Liver (tissue), 9 donors: ENCODE data around the gene DCLK2. TPM values are rescaled to one million over a fixed set of nuclear protein-coding genes. Genes with fewer than 3 reads are reported as not detected.

Experiments
- DNase-seq: peaks from one replicate; pipeline ENCODE4 v3.0.0-alpha.2; 2017; ENCODE audit warnings: low spot score
- H3K27ac ChIP-seq, 2 donors: one replicate each; pipeline ENCODE4 v1.7.0; 2013; ENCODE audit warnings: inconsistent platforms in 2 of 2, low read length in 2 of 2, control low read depth in 1 of 2, low read depth in 1 of 2, mild to moderate bottlenecking in 1 of 2
- H3K27me3 ChIP-seq, 4 donors: one replicate each; pipeline versions ENCODE4 v1.6.1 to v1.7.0; 2013; ENCODE audit warnings: low read length in 3 of 4, inconsistent platforms in 1 of 4, mild to moderate bottlenecking in 1 of 4, moderate library complexity in 1 of 4; ENCODE audit not compliant: control insufficient read depth in 4 of 4, insufficient read depth in 4 of 4
- H3K36me3 ChIP-seq, 4 donors: one replicate each; pipeline versions ENCODE4 v1.6.1 to v1.7.0; 2013; ENCODE audit warnings: low read length in 3 of 4, mild to moderate bottlenecking in 3 of 4, low read depth in 1 of 4, moderate library complexity in 1 of 4; ENCODE audit not compliant: control insufficient read depth in 4 of 4, insufficient read depth in 3 of 4
- H3K4me1 ChIP-seq, 4 donors: one replicate each; pipeline versions ENCODE4 v1.6.1 to v1.7.0; 2013; ENCODE audit warnings: low read length in 3 of 4, mild to moderate bottlenecking in 3 of 4, moderate library complexity in 1 of 4; ENCODE audit not compliant: control insufficient read depth in 4 of 4, insufficient read depth in 4 of 4
- H3K4me3 ChIP-seq, 3 donors: one replicate each; pipeline versions ENCODE4 v1.6.1 to v1.7.0; 2013; ENCODE audit warnings: low read length in 3 of 3, control low read depth in 1 of 3, low read depth in 1 of 3, mild to moderate bottlenecking in 1 of 3
- H3K9ac ChIP-seq, 2 donors: one replicate each; pipeline ENCODE4 v1.7.0; 2013; ENCODE audit warnings: low read length in 2 of 2, mild to moderate bottlenecking in 2 of 2, moderate library complexity in 2 of 2, control low read depth in 1 of 2, low read depth in 1 of 2
- H3K9me3 ChIP-seq, 4 donors: one replicate each; pipeline versions ENCODE4 v1.6.1 to v1.7.0; 2013; ENCODE audit warnings: low read length in 3 of 4; ENCODE audit not compliant: control insufficient read depth in 4 of 4
- ATF3 ChIP-seq: IDR thresholded peaks from 2 replicates; pipeline ENCODE4 v1.6.1; 2016; ENCODE audit warnings: antibody characterized with exemption
- EGR1 ChIP-seq, 2 donors: IDR thresholded peaks; 2 replicates each; pipeline ENCODE4 v1.6.1; 2016 to 2018; ENCODE audit warnings: antibody characterized with exemption in 2 of 2, low read depth in 2 of 2
- FOXA1 ChIP-seq: IDR thresholded peaks from 2 replicates; pipeline ENCODE4 v1.6.1; 2016; ENCODE audit warnings: antibody characterized with exemption
- FOXA2 ChIP-seq: IDR thresholded peaks from 2 replicates; pipeline ENCODE4 v1.6.1; 2016; ENCODE audit warnings: antibody characterized with exemption
- GABPA ChIP-seq, 2 donors: IDR thresholded peaks in 1 of 2; conservative IDR thresholded peaks in 1 of 2; 2 replicates each; pipeline ENCODE4 v1.6.1; 2016; ENCODE audit warnings: antibody characterized with exemption in 2 of 2, mild to moderate bottlenecking in 1 of 2, moderate library complexity in 1 of 2
- HNF4A ChIP-seq, 2 donors: conservative IDR thresholded peaks; 2 replicates each; pipeline ENCODE4 v1.6.1; 2016; ENCODE audit warnings: antibody characterized with exemption in 2 of 2, mild to moderate bottlenecking in 2 of 2
- HNF4G ChIP-seq: IDR thresholded peaks from 2 replicates; pipeline ENCODE4 v1.6.1; 2016; ENCODE audit warnings: antibody characterized with exemption
- JUND ChIP-seq, 2 donors: IDR thresholded peaks; 2 replicates each; pipeline ENCODE4 v1.6.1; 2016; ENCODE audit warnings: antibody characterized with exemption in 2 of 2
- MAX ChIP-seq: IDR thresholded peaks from 2 replicates; pipeline ENCODE4 v1.6.1; 2016; ENCODE audit warnings: antibody characterized with exemption
- NR2F2 ChIP-seq: IDR thresholded peaks from 2 replicates; pipeline ENCODE4 v1.6.1; 2016; ENCODE audit warnings: antibody characterized with exemption
- RXRA ChIP-seq, 2 donors: IDR thresholded peaks; 2 replicates each; pipeline ENCODE4 v1.6.1; 2017 to 2018; ENCODE audit warnings: antibody characterized with exemption in 2 of 2, mild to moderate bottlenecking in 1 of 2
- SP1 ChIP-seq: IDR thresholded peaks from 2 replicates; pipeline ENCODE4 v1.6.1; 2018; ENCODE audit warnings: antibody characterized with exemption, mild to moderate bottlenecking
- YY1 ChIP-seq: IDR thresholded peaks from 2 replicates; pipeline ENCODE4 v1.6.1; 2016; ENCODE audit warnings: antibody characterized with exemption, mild to moderate bottlenecking
- WGBS: extraction: QIAGEN DNeasy Blood & Tissue Kit; methylation state at CpG from one replicate; pipeline ENCODE4 v1.1.7; 2013; 5-methylcytosine and 5-hydroxymethylcytosine counted together
- polyA plus RNA-seq, 2 donors: library from polyadenylated mRNA; stranded (reverse) in 1 of 2; unstranded in 1 of 2; fragments of 200-250 nt in 1 of 2; fragments of >200 nt in 1 of 2; fragmentation: Nextera tagmentation in 1 of 2; extraction: Ambion mirVana in 1 of 2; gene quantifications; one replicate each; pipeline versions ENCODE4 v1.2.1 to v1.2.3, GENCODE V29; 2013 to 2015
- total RNA-seq, 2 donors: library from RNA; depleted of rRNA; stranded (reverse); fragments of >200 nt; gene quantifications; one replicate each; pipeline ENCODE4 v1.2.3, GENCODE V29; 2014
- TF ChIP-seq, protein P1 (sequence below): IDR thresholded peaks from 2 replicates; pipeline ENCODE4 v1.6.1; 2016; ENCODE audit warnings: antibody characterized with exemption
- TF ChIP-seq, protein P2 (sequence below): fragments of 150-350 bp; IDR thresholded peaks from 2 replicates; pipeline ENCODE4 v1.5.1; 2017; ENCODE audit warnings: improper control_type of control experiment, low read depth, low read length; ENCODE audit not compliant: missing input control
- TF ChIP-seq, protein P3 (sequence below): IDR thresholded peaks from 2 replicates; pipeline ENCODE4 v1.6.1; 2016; ENCODE audit warnings: antibody characterized with exemption, mild to moderate bottlenecking
- donor health status: healthy.
- donor health status: healthy.
- donor health status: healthy.
- donor health status: healthy.
- donor health status: healthy.

The DCLK2 gene
- total and polyA plus RNA-seq, 4 donors = 0.14 to 1.7 (median 0.50) TPM

- Histone ChIP-seq H3K9me3 (peaks cover 0 to 5% (median 0%) of the 10 kb centered on the region in 4 donors), H3K27ac (no peak overlapping the region), H3K27me3 (peaks cover 0 to 2% (median 0%) of the 10 kb centered on the region in 4 donors), H3K4me1 (peaks cover 0 to 1% (median 0%) of the 10 kb centered on the region in 4 donors), H3K4me3 (no peak overlapping the region), H3K36me3 (no peaks in the 10 kb centered on the region), H3K9ac (no peak overlapping the region)
- DNase-seq = no peak
- TF ChIP-seq NR2F2 = no peak
- TF ChIP-seq HNF4G = no peak
- no peak for TF ChIP-seq MAX
- TF ChIP-seq, protein P1, sequence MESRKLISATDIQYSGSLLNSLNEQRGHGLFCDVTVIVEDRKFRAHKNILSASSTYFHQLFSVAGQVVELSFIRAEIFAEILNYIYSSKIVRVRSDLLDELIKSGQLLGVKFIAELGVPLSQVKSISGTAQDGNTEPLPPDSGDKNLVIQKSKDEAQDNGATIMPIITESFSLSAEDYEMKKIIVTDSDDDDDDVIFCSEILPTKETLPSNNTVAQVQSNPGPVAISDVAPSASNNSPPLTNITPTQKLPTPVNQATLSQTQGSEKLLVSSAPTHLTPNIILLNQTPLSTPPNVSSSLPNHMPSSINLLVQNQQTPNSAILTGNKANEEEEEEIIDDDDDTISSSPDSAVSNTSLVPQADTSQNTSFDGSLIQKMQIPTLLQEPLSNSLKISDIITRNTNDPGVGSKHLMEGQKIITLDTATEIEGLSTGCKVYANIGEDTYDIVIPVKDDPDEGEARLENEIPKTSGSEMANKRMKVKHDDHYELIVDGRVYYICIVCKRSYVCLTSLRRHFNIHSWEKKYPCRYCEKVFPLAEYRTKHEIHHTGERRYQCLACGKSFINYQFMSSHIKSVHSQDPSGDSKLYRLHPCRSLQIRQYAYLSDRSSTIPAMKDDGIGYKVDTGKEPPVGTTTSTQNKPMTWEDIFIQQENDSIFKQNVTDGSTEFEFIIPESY = no peak
- no peak for TF ChIP-seq JUND (IDR thresholded peaks at IDR 0.05)
- no peak for TF ChIP-seq GABPA (IDR thresholded peaks at IDR 0.05 in 1 of 2, conservative IDR thresholded peaks at IDR 0.05 in 1 of 2)
- TF ChIP-seq, protein P2, sequence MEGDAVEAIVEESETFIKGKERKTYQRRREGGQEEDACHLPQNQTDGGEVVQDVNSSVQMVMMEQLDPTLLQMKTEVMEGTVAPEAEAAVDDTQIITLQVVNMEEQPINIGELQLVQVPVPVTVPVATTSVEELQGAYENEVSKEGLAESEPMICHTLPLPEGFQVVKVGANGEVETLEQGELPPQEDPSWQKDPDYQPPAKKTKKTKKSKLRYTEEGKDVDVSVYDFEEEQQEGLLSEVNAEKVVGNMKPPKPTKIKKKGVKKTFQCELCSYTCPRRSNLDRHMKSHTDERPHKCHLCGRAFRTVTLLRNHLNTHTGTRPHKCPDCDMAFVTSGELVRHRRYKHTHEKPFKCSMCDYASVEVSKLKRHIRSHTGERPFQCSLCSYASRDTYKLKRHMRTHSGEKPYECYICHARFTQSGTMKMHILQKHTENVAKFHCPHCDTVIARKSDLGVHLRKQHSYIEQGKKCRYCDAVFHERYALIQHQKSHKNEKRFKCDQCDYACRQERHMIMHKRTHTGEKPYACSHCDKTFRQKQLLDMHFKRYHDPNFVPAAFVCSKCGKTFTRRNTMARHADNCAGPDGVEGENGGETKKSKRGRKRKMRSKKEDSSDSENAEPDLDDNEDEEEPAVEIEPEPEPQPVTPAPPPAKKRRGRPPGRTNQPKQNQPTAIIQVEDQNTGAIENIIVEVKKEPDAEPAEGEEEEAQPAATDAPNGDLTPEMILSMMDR = no peak
- no peak for TF ChIP-seq ATF3
- TF ChIP-seq SP1 = no peak
- TF ChIP-seq EGR1 (IDR thresholded peaks at IDR 0.05; ENCODE audit: low read depth in 2 of 2) = no peak
- TF ChIP-seq, protein P3, sequence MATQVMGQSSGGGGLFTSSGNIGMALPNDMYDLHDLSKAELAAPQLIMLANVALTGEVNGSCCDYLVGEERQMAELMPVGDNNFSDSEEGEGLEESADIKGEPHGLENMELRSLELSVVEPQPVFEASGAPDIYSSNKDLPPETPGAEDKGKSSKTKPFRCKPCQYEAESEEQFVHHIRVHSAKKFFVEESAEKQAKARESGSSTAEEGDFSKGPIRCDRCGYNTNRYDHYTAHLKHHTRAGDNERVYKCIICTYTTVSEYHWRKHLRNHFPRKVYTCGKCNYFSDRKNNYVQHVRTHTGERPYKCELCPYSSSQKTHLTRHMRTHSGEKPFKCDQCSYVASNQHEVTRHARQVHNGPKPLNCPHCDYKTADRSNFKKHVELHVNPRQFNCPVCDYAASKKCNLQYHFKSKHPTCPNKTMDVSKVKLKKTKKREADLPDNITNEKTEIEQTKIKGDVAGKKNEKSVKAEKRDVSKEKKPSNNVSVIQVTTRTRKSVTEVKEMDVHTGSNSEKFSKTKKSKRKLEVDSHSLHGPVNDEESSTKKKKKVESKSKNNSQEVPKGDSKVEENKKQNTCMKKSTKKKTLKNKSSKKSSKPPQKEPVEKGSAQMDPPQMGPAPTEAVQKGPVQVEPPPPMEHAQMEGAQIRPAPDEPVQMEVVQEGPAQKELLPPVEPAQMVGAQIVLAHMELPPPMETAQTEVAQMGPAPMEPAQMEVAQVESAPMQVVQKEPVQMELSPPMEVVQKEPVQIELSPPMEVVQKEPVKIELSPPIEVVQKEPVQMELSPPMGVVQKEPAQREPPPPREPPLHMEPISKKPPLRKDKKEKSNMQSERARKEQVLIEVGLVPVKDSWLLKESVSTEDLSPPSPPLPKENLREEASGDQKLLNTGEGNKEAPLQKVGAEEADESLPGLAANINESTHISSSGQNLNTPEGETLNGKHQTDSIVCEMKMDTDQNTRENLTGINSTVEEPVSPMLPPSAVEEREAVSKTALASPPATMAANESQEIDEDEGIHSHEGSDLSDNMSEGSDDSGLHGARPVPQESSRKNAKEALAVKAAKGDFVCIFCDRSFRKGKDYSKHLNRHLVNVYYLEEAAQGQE = no peak
- no peak for TF ChIP-seq YY1
- TF ChIP-seq RXRA (IDR thresholded peaks at IDR 0.05) = no peak
- TF ChIP-seq FOXA1 = no peak
- 83% methylated on average over 2 of the region's 2 CpGs for WGBS
Measured at GRCh38 chr4:150141756-150142155, 63.5 kb downstream of the DCLK2 start.

DNA sequence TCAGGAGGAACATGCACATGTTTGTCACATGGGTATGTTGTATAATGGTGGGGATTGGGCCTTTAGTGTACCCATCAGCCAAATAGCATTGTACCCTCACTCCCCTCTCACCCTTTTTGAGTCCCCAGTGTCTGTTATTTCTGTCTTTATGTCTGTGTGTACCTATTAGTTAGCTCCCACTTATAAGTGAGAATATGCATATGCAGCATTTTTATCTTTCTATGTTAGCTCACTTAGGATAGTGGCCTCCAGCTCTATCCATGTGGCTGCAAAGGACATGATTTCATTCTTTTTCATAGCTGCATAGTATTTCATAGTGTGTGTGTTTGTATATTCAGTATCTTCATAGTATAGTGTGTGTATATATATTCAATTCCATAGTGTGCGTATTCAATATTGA lies 64.6 kb downstream of the DCLK2 start:
- no peaks in the 10 kb centered on the region for H3K36me3 ChIP-seq
- no peak overlapping the region for H3K9ac ChIP-seq
- H3K27ac ChIP-seq = no peak overlapping the region
- peaks cover 0 to 5% (median 0%) of the 10 kb centered on the region in 4 donors for H3K9me3 ChIP-seq
- H3K4me3 ChIP-seq = no peak overlapping the region
- 99% methylated on average over 1 of the region's 1 CpG for WGBS
- H3K4me1 ChIP-seq = no peaks in the 10 kb centered on the region
- H3K27me3 ChIP-seq = peaks cover 0 to 2% (median 0%) of the 10 kb centered on the region in 4 donors
- DNase-seq = no peak
- TF ChIP-seq, protein P1 = no peak
- no peak for TF ChIP-seq SP1
- TF ChIP-seq MAX = no peak
- no peak for TF ChIP-seq FOXA1
- TF ChIP-seq, protein P3 = no peak
- no peak for TF ChIP-seq ATF3
- TF ChIP-seq FOXA2 = no peak
- TF ChIP-seq GABPA (IDR thresholded peaks at IDR 0.05 in 1 of 2, conservative IDR thresholded peaks at IDR 0.05 in 1 of 2) = no peak
- no peak for TF ChIP-seq HNF4A (conservative IDR thresholded peaks at IDR 0.05)
- TF ChIP-seq RXRA (IDR thresholded peaks at IDR 0.05) = no peak
